A204.1 (cell line): ENCODE data around the gene IGLL1.

Experiments
- FAIRE-seq: peaks from 2 replicates; lab custom pipeline; 2012; peaks lifted over from hg19 to GRCh38; lab: Jason Lieb, UNC

IGLL1 gene

DNA sequence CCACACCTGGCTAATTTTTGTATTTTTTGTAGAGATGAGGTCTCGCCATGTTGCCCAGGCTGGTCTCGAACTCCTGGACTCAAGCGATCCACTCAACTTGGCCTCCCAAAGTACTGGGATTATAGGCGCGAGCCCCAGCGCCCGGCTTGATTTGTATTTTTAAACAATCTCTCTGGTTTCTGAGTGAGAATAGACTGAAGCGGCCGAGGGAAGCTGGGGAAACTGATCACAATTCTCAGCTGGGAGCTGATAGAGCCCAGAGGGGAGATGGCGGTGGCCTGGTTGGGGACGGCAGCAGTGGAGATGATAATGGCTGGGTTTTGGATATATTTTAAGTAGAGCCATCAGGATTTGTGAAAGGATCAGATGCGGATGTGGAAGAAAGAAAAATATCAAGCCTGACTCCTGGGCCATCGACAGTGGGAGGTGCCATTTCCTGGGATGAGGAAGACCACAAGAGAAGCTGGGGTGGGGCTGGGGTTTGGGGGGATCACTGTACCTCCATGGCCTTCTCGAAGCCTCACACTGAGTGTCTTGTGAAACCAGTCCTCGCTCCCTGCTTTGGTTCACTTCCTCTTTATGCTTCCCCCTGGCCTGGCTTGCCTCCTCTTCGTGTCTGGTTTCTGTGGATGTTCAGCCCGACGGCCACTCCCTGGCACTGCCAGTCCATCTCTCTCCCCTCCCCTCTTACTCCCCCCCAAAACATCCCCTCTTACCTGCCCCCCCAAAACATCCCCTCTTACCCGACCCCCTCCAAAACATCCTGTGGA, 51.9 kb downstream of the IGLL1 start:
- no peak for FAIRE-seq

DNA sequence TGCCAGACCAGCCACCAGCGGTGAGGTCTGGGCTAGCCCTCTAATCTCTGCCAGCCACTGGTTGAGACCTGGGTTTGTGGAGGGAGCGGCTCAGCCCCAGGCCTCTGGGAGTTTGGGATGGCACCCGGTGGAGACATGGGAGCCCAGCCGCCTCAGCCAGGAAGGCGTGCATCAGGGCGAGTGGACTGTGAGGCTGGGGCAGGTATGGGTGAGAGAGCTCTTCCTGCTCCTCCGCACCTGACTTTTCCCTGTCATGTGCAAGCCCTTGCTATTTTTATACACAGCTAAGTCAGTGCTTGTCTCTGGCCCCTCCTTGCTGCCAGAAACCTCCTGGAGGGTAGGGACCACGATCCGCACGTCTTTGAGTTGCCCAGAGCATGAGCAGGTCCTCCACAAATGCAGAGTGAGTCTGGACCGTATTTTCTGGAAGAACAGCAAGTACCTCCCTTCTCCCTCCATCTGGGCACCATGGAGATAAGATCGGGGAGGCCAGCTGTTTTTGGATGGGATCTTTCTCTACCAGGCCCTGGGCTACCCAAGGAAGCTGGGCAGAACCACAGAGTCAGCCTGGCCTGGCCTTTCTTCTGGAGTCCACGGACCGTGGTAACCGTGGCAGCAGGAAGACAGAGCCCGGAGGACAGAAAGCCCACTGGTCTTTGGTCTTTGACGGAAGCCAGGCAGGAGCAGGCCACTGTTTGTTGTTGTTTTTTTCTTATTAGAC, 53.3 kb downstream of the IGLL1 start:
- FAIRE-seq, result no peak

- FAIRE-seq, result no peak
Measured at GRCh38 chr22:23525510-23525909, 54.6 kb downstream of the IGLL1 start.

DNA sequence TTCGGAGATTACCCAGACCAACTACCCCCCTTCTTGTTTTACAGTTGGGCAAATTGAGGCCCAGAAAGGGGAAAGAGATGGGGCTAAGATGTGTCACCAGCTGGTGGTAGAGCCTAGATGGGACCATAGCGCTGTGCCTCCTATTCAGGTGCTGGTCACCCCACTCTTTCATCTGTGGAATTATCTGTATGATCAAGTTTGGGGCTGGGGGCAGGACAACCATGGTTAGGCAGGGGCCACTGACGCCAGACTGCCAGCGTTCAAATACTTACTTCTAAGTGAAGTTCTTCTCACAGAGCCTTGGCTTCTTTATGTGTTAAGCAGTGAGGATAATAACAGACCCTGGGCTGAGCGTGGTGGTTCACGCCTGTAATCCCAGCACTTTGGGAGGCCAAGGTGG, 55.9 kb downstream of the IGLL1 start:
- no peak for FAIRE-seq

- no peak for FAIRE-seq
Measured at GRCh38 chr22:23523713-23524112, 56.4 kb downstream of the IGLL1 start.
